Stimulated activated naive CD8-positive, alpha-beta T cell treated with anti-CD3 and anti-CD28 coated beads, Interleukin-15, Interleukin-2, amounts not matched to agents 100 ng/mL and 50 ng/mL, for 24 hours (primary cell): Measurements from ENCODE around the gene RPS6KA1.
"Not testable (repeated sequence)": the region's sequence is repeated elsewhere in the genome, so short reads cannot be mapped to it uniquely, and the experiment has no call there.

Experiments used
- H3K27ac Mint-ChIP-seq: one replicate; pipeline ENCODE4 v1.8.0; 2021; ENCODE audit warnings: mild to moderate bottlenecking, mixed read lengths
- H3K27me3 Mint-ChIP-seq: one replicate; pipeline ENCODE4 v1.8.0; 2021; ENCODE audit warnings: mixed read lengths
- H3K36me3 Mint-ChIP-seq: one replicate; pipeline ENCODE4 v1.8.0; 2021; ENCODE audit warnings: low read depth, mixed read lengths
- H3K4me1 Mint-ChIP-seq: one replicate; pipeline ENCODE4 v1.8.0; 2021; ENCODE audit warnings: low read depth, mixed read lengths
- H3K4me3 Mint-ChIP-seq: one replicate; pipeline ENCODE4 v1.8.0; 2021; ENCODE audit warnings: mild to moderate bottlenecking, mixed read lengths
- H3K9me3 Mint-ChIP-seq: one replicate; pipeline ENCODE4 v1.8.0; 2021; ENCODE audit warnings: mixed read lengths

RPS6KA1 gene

DNA sequence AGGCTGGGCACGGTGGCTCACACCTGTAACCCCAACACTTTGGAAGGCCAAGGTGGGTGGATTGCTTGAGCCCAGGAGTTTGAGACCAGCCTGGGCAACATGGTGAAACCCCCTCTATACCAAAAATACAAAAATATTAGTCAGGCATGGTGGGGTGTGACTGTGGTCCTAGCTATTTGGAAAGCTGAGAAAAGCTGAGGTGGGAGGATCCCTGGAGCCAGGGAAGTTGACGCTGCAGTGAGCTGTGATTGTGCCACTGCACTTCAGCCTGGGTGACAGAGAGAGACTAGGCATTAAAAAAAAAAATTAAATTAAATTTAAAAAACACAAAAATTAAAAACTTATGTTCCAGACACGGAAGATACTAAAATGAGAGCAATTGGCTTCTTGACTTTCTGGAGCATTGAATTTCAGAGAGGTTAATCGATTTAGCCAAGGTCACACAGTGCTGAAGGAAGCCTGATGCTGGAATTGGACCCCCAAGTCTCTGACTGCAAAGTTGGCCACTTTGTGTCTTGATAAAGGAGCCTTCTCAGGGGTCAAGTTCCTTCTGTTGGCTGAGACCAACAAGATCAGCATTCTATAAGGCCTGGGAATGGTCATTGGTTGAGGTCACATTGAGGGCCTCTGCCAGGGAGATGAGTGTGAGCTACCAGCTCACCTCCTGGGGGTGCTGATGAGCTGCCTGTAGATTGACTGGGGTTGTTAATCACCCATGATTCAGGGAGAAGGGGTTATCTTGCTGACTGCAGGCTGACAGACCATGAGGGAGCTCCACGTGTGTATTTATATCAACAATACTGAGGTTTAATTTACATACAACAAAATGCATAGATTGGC is 54.3 kb downstream of the RPS6KA1 start:
- Mint-ChIP-seq H3K27me3 (no peaks in the 10 kb centered on the region), H3K9me3 (peaks cover under 1% of the 10 kb centered on the region), H3K4me1 (peaks cover 62% of the 10 kb centered on the region), H3K27ac (peak overlapping the region; percentile 99), H3K4me3 (no peak overlapping the region), H3K36me3 (peaks cover 5% of the 10 kb centered on the region)

DNA sequence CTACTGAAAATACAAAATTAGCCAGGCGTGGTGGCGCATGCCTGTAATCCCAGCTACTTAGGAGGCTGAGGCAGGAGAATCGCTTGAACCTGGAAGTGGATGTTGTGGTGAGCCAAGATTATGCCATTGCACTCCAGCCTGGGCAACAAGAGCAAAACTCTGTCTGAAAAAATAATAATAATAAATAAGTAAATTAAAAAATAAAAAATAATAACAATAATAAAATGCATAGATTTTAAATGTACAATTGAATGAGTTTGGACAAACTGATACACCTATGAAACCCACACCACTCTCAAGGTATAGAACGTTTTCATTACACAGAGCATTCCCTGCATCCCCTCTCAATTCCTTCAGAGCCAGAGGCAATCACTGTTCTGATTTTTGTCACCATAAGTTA is 55.0 kb downstream of the RPS6KA1 start:
- H3K36me3 Mint-ChIP-seq, H3K27me3 Mint-ChIP-seq, H3K9me3 Mint-ChIP-seq, H3K4me3 Mint-ChIP-seq: not testable (repeated sequence)
- Mint-ChIP-seq H3K4me1 (peaks cover 55% of the 10 kb centered on the region), H3K27ac (peak overlapping the region; percentile 16)

DNA sequence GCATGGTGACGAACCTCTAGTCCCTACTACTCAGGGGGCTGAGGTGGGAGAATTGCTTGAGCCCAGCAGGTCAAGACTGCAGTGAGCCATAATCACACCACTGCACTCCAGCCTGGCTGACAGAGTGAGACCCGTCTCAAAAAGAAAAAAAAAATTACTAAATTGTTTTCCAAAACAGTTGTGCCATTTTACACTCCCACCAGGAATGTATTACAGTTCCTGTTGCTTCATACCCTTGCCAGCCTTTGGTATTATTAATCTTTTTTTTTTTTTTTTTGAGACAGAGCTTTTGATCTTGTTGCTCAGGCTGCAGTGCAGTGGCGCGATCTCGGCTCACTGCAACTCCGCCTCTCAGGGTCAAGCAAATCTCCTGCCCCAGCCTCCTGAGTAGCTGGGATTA is 55.9 kb downstream of the RPS6KA1 start:
- Mint-ChIP-seq H3K36me3 (peaks cover 9% of the 10 kb centered on the region), H3K4me1 (peaks cover 46% of the 10 kb centered on the region), H3K9me3 (peaks cover 5% of the 10 kb centered on the region), H3K4me3 (no peak overlapping the region), H3K27ac (no peak overlapping the region), H3K27me3 (no peaks in the 10 kb centered on the region)

DNA sequence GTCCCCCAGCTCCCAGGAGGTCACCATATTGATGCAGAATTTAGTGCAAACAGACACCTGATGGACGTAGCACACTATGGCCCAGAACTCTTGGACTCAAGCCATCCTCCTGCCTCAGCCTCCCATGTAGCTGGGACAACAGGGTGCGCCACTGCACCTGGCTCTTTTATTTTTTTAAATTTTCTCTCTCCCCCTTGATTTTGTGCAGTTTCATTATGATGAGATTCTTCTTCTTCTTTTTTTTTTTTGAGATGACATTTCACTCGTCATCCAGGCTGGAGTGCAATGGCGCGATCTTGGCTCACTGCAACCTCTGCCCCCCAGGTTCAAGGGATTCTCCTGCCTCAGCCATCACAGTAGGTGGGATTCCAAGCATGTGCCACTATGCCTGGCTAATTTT is 63.8 kb downstream of the RPS6KA1 start:
- H3K4me1 Mint-ChIP-seq: peaks cover 8% of the 10 kb centered on the region
- no peak overlapping the region for H3K27ac Mint-ChIP-seq
- peaks cover 5% of the 10 kb centered on the region for H3K9me3 Mint-ChIP-seq
- no peaks in the 10 kb centered on the region for H3K27me3 Mint-ChIP-seq
- H3K36me3 Mint-ChIP-seq: peaks cover 5% of the 10 kb centered on the region
- no peak overlapping the region for H3K4me3 Mint-ChIP-seq

DNA sequence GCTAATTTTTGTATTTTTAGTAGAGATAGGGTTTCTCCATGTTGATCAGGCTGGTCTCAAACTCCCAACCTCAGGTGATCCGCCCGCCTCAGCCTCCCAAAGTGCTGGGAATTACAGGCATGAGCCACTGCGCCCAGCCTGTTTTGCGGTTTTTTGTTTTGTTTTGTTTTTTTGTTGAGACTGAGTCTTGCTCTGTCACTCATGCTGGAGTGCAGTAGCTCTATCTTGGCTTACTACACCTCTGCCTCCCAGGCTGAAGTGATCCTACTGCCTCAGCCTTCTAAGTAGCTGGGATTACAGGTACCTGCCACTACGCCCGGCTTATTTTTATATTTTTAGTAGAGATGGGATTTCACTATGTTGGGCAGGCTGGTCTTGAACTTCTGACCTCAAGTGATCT is 65.0 kb downstream of the RPS6KA1 start:
- not testable (repeated sequence) for H3K9me3 Mint-ChIP-seq, H3K36me3 Mint-ChIP-seq, H3K27ac Mint-ChIP-seq, H3K4me3 Mint-ChIP-seq, H3K27me3 Mint-ChIP-seq
- peaks cover 13% of the 10 kb centered on the region for H3K4me1 Mint-ChIP-seq

DNA sequence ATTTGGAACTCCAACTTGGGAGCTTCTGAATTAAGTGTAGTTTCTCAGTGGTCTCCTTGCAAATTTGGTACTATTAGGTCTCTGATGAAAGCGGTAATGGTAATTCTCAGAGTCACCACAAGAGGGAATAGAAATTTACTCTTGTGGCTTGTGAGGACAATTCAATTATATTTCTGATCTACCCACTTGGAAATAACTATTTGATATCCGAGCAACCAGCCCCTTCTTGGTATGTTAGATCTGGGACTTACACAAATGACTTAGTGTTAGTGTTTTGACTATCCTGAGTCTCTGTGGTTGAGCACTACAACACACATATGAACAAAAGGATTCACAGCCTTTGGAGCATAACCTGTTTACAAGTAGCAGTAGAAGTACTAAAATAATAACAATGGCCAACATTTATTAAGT is 68.1 kb downstream of the RPS6KA1 start:
- Mint-ChIP-seq H3K9me3 (no peaks in the 10 kb centered on the region), H3K27ac (no peak overlapping the region), H3K4me1 (peaks cover 21% of the 10 kb centered on the region), H3K36me3 (no peaks in the 10 kb centered on the region), H3K27me3 (no peaks in the 10 kb centered on the region), H3K4me3 (no peak overlapping the region)

DNA sequence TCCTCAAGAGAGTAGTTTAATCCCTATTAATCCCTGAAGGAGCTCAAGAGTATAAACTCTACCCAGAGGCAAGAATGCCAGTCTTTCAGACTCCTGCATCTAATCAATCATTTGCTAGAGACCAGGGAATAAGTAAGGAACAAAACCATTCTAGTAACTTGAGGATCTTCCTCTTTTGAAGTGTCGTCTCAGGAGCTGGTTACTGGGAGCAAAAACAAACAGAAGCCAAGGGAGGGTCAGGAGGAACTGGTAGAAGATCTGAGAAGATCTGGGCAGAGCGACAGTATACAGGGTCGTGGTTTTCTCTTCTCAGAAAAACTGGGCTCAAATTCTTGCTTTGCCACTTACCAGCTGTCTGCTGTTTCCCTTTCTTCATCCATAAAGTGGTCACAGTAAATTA is 69.3 kb downstream of the RPS6KA1 start:
- no peaks in the 10 kb centered on the region for H3K36me3 Mint-ChIP-seq
- no peaks in the 10 kb centered on the region for H3K9me3 Mint-ChIP-seq
- H3K27me3 Mint-ChIP-seq: no peaks in the 10 kb centered on the region
- H3K4me1 Mint-ChIP-seq: peaks cover 18% of the 10 kb centered on the region
- no peak overlapping the region for H3K27ac Mint-ChIP-seq
- H3K4me3 Mint-ChIP-seq: no peak overlapping the region

DNA sequence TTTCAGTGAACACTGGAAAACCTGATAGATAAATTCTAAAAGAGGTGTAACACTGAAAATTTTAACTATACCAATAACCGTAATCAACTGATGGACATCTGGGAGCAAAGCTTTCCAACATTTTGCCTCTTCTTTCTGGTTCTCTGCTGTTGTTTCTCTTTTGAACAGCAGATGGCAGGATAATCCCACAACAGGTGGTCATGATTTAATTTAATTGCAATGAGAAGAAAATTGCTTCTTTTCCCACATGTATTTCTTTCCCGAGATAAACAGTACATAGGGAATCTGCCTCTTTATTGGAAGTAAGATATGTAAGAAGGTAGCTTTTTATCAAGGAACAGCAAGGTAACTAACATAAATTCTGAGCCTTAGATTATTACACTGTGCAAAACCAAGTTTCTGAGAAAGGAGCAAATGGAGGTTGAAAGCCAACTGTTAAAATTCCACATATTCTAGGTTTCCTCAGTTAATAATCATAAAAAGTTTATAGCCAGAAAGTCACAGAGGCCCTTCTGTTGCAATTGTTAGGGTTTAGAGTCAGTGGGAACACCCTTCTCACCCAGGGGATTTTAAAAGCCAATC is 72.9 kb downstream of the RPS6KA1 start:
- H3K9me3 Mint-ChIP-seq: no peaks in the 10 kb centered on the region
- H3K36me3 Mint-ChIP-seq: no peaks in the 10 kb centered on the region
- H3K4me1 Mint-ChIP-seq: peaks cover 17% of the 10 kb centered on the region
- H3K4me3 Mint-ChIP-seq: no peak overlapping the region
- no peak overlapping the region for H3K27ac Mint-ChIP-seq
- H3K27me3 Mint-ChIP-seq: no peaks in the 10 kb centered on the region

DNA sequence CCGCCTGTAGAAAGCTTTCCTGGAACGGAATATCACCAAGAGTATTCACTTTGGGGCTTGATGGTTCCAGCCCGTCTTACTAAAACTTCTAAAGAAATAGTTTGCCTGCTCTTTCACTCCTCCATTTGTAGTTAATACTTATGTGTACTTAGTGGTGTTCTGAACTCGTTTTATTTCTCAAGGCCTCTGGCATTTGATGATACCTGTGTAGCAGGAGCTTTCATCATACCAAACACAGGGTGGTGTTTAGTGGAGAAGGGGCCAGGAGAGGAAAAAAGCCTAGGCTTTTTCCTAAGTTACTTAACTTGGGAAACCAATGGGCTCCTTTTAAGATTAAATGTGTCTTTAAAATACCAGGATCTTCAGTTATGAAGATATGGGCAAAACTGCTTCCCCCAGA is 74.3 kb downstream of the RPS6KA1 start:
- Mint-ChIP-seq H3K9me3 (no peaks in the 10 kb centered on the region), H3K4me3 (no peak overlapping the region), H3K27ac (no peak overlapping the region), H3K4me1 (peaks cover 10% of the 10 kb centered on the region), H3K36me3 (no peaks in the 10 kb centered on the region), H3K27me3 (no peaks in the 10 kb centered on the region)

DNA sequence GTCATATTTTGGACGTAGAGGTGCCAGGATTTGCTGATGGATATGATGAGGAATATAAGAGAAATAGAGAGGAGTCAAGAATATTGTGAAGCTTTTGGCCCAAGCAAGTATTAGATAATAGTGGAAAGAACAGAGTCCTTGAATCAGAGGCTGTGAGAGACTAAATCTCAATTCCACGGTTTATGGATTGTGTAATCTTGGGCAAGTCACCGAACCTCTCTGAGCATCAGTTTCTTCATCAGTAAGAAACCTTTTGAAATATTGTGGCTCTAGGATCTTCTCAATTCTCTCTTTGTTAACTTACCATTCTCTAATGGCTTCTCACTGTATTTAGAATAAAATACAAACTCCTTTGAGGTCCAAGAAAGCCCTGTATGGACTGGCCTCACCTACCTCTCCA is 77.6 kb downstream of the RPS6KA1 start:
- no peak overlapping the region for H3K4me3 Mint-ChIP-seq
- H3K4me1 Mint-ChIP-seq: peaks cover 4% of the 10 kb centered on the region
- H3K36me3 Mint-ChIP-seq: no peaks in the 10 kb centered on the region
- no peaks in the 10 kb centered on the region for H3K27me3 Mint-ChIP-seq
- H3K9me3 Mint-ChIP-seq: no peaks in the 10 kb centered on the region
- no peak overlapping the region for H3K27ac Mint-ChIP-seq

DNA sequence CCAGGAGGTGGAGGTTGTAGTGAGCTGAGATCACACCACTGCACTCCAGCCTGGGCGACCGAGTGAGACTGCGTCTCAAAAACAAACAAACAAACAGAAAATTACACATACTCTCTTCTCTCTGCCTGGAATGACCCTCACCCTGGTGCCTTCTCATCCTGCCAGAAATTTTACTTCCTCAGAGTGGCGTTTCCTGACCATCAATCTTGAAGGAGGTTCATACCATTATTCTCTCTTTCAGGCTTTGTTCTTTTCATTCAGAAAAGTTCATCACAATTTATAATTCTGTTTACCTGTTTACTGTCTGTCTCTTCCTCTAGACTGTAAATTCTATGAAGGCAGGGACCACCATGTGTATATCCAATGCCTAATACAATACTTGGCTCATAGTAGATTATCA is 79.3 kb downstream of the RPS6KA1 start:
- Mint-ChIP-seq H3K4me3 (no peak overlapping the region), H3K4me1 (no peaks in the 10 kb centered on the region), H3K36me3 (no peaks in the 10 kb centered on the region), H3K27ac (no peak overlapping the region), H3K27me3 (no peaks in the 10 kb centered on the region), H3K9me3 (no peaks in the 10 kb centered on the region)

DNA sequence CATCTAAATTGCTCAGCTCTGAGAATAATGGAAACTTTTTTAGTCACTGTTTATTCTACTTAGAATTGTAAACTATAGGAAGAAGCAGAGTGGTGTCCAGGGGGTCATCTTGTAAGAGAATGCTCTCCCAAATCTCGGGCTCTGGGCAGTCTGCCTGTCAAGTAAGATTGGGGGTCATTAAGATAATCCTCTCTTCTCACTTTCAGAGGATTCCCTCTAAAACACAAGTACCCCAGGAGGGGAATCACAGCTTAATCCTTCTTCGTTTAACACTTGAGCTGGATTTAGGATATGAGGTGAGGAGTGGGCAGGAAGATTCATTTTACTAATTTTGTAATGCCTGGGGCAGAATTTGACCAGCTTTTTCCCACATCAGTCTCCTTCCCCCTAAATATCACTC is 81.2 kb downstream of the RPS6KA1 start:
- Mint-ChIP-seq H3K9me3 (no peaks in the 10 kb centered on the region), H3K27me3 (no peaks in the 10 kb centered on the region), H3K36me3 (no peaks in the 10 kb centered on the region), H3K4me1 (no peaks in the 10 kb centered on the region), H3K4me3 (no peak overlapping the region), H3K27ac (no peak overlapping the region)

DNA sequence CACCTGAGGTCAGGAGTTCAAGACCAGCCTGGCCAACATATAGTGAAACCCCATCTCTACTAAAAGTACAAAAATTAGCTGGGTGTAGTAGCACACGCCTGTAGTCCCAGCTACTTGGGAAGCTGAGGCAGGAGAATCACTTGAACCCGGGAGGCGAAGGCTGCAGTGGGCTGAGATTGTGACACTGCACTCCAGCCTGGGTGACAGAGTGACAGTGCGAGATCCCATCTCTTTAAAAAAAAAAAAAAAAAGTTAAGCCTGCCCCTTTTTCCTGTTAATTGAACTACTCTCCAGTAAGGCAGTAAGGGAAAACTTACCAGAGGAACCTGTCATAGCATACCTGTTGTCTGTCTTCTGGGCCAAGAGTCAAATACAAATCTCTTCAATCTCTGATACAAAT is 83.1 kb downstream of the RPS6KA1 start:
- H3K4me1 Mint-ChIP-seq: not testable (repeated sequence)

DNA sequence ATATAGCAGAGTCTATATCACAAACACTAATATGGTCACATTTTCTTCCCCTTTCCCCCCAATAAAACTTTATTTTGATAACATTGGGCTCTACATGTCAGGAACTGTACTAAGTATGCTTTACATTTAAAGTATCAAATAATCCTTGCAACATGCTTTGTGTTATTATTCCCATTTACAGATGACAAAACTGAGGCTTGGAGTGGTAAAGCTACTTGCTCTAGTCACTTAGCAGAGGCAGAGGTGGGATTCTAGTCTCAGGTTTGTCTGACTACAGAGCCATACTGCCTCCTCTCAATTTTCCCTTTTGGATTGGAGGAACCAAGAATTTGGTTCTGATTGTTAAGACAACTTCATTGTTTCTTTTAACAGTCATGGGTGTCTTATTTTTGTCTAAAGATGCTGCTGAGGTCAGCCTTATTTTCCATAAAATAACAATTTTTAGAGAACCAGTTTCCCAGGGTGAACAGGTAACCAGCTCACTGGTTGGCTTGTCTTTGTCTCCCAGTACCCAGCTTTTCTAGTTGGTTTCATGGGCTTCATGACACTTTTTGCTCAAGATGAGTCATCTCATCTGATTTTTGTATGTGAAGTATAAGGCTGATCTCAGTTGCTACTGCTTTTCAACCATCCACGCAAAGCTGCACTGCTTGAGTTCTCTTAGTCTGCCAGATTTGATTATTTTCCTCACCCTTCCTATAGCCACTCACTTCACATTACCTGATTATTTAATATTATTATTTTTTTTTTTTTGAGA is 85.3 kb downstream of the RPS6KA1 start:
- H3K27ac Mint-ChIP-seq: no peak overlapping the region
- H3K4me3 Mint-ChIP-seq: no peak overlapping the region
- H3K4me1 Mint-ChIP-seq: peaks cover 20% of the 10 kb centered on the region
- no peaks in the 10 kb centered on the region for H3K9me3 Mint-ChIP-seq
- no peaks in the 10 kb centered on the region for H3K36me3 Mint-ChIP-seq
- H3K27me3 Mint-ChIP-seq: no peaks in the 10 kb centered on the region

More for the DNA sequence above, 83.1 kb downstream of the RPS6KA1 start:
- not testable (repeated sequence) for H3K4me3 Mint-ChIP-seq, H3K36me3 Mint-ChIP-seq, H3K9me3 Mint-ChIP-seq, H3K27ac Mint-ChIP-seq, H3K27me3 Mint-ChIP-seq

DNA sequence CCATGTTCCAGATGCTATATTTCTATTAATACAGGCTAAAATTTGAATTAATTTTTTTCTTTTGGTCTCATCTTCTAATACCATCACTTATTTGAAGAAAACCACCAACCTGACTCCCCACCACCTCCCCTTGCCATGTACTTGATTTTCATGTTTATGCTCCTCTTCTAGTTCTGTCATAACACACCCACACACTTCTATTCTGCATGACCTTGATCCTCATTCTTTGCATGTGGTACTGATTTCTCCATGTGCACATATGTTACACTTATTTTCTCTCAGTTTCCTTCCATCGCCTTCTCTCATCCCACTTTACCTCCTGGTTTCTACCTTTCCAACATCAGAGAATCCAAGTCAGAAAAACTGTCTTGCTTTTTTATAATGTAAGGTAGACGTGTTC is 87.3 kb downstream of the RPS6KA1 start:
- Mint-ChIP-seq H3K4me3 (no peak overlapping the region), H3K4me1 (peaks cover 36% of the 10 kb centered on the region), H3K27ac (no peak overlapping the region), H3K36me3 (no peaks in the 10 kb centered on the region), H3K27me3 (no peaks in the 10 kb centered on the region), H3K9me3 (no peaks in the 10 kb centered on the region)
